IPS-NIHi11 (cell line): ENCODE data around the gene MAMLD1.

Experiments used
- DNase-seq: peaks from one replicate; pipeline ENCODE4 v3.0.0; 2012; ENCODE audit warnings: mixed read lengths, low spot score

The MAMLD1 gene

DNA sequence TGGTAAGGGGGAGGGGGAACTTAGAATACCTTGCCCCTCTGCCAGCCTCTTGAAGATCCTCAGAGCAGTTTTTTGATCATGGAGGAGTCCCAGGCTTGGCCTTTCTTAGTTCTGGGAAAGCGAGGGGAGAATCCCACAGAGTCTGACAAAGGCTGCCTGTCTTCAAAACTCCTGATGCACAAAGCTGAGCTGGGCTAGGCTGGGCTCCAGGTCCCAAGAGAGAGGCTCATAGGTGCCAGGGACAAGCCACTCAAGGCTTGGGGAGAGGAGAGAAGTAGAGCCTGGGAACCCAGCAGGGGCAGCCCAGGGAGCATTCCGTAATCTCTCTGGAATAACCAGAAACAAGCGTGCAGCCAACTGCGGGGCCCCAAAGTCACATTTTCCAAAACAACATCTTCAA lies 168.3 kb downstream of the MAMLD1 start:
- no peak for DNase-seq

DNA sequence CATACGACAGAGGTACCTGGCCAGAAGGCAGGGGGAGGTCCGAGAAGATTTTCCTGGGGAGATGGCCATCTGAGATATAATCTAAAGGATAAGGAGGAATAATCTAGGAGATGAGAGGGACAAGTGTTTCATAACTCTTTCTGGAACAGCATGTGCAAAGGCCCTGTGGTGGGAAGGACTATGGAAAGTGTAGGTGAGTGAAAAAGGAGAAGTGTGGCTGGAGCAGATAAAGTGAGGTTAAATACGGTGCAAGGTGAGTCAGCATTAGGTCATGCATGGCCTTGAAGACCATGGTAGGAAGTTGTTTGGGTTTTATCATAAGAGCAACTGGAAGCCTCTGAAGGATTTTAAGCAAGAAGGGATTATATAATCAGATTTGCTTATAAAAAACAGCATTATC lies 170.7 kb downstream of the MAMLD1 start:
- no peak for DNase-seq

DNA sequence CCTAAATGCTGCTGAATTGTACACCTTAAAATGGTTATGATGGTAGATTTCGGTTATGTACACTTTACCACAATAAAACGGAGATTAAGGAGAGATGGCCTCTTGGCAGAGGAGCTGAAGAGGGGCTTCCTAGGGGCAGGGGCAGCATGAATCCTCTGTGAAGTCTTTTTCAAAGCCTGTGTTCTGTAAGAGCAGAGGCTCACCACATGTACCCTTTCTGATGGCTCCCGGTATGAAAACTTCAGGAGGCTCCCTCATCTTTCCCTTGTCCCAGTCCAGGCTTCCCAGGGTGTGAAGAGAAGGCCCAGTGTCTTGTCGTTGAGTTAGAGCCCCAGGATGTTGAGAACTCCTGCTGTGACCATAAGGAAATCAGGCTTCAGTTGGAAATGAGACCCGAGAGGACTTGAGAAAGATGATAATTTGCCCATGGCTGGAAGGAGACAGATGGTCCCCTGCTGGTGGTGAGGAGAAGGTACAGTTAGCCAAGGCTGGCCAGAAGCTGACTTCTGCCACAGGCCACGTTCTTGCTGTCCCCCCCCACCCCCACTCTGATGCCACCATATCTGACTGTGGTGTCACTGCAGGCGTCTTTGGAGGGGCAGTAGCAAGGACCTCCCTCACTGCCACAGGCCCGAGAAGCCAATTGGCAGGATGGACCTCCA lies 173.5 kb downstream of the MAMLD1 start:
- no peak for DNase-seq

DNA sequence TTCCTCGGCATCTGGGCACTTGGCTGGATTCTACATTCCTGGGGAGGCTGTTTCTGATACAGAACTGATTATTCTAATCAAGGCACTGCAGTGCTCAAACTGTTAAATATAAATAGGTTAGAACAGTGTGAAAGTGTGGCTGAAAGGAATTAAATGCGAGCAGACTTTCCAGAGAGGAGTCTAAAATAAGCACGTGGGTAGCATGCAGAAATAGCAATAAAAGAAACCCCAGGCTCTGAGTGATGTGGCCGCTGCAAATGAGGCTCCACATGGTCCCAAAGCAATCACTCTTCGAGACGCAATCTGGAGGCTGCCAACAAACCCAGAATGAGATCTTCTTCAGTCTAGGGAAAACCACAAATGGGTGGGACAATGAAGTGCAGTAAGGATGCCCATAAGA lies 174.7 kb downstream of the MAMLD1 start:
- DNase-seq: no peak

DNA sequence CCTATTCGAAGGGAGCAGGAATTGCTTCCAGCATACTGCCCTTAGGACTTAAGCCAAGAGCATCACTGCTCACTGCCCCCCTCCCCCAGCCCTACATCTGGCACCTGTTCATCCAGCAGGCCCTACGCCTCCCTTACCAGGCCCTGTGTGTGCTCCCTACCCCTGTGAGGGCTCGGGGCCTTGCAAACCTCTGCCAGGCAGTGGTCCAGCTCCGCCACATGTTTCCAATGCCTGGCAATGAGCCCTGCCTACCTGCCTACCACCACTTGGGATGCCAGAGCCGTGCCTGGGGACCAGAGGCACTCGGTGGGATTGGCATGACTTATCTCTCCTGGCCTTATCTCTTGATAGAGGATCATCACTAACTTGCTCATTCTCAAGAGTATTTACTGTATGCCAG lies 177.8 kb downstream of the MAMLD1 start:
- no peak for DNase-seq

DNA sequence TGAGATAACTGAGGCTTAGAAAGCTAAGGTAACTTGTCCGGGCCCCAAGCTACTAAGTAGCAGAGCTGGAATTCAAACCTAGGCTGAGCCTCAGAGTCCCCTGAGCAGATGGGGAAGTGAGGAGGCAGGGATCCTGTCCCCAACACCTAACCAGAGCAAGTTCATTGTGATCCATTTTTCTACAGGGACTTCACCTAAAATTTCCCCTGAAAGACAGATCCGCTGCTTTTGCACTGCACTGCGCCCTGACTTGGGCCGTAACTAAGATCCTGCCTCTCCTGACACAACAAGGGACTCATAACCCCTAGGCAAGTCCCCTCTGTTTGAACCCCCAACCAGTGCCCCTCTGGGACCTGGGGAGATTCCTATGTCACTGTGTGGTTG lies 179.7 kb downstream of the MAMLD1 start:
- DNase-seq: no peak

DNA sequence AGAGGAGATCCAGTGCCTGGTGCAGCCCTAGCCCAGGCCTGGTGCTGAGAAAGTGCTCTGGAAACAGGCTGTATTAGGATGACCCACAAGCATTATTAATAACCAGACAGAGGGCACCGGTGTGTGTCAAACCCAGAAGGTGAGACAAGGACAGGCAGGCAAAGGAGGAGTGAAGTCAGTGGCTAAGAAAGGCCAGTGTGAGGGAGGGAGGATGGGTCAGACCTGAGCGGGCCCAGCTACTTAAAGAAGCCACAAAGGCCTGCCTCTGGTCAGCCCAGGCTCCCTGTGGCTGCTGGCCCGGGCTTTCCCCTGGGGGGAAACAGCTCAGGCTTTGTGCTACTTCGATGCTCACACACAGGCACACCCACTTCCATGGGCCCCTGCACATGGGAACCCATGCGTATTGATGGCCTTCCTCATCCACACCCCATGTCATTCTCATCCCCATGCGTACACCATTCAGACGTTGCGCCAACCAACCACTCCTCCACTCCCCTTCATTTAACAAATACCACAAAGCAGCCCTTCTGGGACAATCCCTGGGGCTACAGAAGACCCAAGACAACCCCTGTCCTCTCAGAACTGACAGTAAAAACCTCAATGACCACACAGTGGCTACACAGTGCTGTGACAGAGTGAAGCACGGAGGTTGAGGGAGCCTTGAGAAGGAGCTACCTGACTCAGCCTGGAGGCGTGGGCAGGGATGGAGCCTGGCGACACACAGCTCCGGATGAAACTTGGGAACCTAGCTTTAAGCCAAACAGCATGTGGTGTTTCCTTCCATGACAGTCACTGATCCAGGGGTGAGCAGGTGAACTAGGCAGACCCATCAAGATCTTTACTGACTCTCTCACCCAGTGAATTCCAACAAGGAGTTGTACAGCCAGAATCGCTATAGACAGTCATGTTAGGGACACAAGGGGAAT lies 180.4 kb downstream of the MAMLD1 start:
- no peak for DNase-seq

DNA sequence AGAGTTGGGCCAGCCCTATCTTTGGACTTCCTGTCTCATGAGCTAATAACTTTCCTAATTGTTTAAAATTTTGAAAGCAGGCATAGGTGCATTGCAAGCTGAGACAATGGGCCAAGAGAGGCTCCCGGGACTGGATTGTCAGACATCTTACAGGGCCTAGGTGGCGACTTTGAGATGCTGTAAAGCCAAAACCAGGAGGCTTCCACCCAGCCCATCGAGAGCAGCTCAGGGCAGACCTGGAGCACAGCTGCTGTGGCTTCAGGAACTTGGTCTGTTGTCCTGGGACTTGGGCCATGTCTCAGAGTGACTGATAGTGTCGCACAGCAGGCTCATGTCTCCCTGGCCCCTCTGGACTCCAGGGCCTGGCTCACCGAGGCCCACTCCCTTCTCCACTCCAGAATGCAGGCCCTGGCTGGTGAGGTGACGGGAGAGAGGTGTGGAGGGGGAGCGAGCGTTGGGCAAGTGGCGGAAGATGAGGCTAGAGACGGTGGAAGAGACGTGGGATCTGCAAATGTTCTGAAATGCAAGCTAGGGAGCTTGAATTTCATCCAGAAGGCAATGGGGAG lies 181.2 kb downstream of the MAMLD1 start:
- peak; percentile 36 for DNase-seq

DNA sequence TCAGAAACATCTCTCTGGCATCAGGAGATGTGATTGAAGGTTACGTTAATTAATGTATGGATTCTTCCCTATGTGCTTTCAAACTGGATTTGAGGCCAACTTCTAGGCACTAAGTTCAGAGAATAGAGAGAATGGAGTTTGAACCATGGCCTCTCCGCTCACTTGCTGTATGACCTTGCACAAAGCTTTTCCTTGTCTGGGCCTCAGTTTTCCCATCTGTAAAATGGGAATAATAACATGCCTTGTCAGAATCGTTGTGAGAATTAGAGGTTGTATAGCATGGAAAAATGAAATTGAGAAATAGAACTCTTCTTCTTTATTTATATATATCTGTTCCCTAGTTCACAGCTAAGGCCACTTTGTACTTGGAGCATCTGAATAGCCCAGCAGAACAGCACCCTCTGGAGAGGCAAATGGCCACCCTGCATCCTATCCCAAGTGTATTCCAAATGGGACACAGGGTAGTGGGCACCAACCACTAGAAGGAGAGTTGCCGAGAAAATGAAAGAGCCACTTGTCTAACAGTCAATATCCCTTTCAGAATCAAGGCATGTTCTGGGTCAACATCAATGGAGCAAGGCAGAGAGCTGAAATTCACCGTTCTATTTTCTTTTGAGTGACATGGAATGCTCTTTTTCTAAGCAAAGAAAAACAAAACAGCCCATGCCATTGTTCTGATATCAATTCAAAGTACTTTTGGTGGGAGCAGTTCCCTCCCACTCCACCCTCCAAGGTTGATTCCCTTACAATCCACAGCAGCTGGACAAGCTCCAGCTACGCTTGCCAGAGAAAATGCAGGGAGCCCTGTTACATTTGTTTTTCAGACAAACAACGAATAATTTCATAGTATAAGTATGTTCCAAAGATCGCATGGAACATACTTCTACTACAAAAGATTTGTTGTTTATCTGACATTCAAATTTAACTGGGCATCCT lies 182.0 kb downstream of the MAMLD1 start:
- no peak for DNase-seq

DNA sequence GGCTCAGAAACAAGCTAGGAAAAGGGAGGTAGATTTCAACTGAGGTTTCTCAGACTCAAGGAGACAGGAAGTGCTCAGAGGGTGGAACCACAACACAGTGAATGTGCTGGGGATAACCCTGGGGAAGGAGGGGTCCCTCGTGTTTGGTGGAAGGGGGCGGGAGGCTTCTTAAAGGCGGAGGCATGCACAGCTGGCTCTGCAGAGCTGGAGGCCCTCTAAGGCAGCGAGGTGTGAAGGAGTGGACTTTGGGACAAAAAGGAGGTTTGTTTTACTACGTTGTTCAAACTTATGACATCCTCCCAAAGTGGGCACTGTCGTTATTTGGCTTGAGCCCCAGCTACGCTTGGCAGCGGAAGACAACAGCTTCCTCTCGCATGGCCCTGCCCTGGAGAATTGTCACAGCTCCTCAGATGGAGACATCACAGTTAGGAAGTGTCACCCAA lies 183.6 kb downstream of the MAMLD1 start:
- no peak for DNase-seq

DNA sequence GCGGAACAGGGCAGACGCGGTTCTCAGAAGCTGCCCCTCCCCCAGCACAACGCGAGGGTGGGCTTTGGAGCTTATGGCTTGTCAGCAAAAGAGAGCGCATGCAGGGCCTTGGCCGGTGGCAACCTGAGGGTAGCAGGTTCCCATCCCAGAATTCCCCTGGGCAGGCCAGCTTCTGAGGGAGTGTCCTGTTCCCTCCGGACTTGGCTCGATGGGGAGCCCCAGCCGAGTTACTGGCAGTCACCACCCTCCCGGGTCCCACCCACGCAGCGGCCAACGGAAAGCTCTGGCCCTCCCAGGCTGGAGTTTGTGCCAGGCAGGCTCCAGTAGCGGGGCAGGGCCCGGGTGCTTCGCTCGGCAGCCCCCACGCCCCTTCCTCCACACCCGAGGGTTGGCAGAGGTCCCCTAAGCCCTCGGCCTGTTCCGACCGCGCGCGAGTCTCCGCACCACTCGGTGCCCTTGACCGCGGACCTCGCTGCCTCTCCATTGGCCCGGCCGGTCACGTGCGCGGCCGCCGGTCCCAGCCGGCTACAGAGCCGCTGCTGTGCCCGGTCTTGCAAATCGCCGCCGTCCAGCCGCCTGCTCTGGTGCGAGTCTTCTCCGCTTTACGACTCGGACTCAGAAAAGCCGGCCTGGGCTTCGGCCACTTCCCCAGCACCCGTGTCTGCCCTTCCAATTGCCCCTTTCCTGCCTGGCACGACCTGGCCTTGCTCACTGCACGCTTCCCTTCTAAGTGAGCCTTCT lies 184.4 kb downstream of the MAMLD1 start:
- DNase-seq: peak; percentile 73

DNA sequence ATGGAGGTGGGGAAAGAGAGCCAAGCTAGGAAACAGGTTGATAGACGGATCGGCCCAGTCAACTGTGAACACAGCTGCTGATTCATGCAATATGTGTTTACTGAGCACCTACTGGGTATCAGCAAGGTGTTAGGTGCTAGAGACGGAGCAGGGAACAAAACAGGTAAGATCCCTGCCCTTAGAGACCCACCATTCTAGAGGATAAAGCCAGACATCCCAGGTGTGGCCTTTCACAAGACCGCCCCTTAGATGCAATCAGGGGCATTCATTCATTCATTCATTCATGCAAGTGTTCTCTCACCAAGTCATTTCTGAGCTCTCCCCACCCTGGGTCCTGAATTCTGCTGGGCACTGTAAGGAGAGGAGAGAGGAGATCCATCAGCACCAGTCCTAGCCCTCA lies 185.1 kb downstream of the MAMLD1 start:
- DNase-seq: no peak

DNA sequence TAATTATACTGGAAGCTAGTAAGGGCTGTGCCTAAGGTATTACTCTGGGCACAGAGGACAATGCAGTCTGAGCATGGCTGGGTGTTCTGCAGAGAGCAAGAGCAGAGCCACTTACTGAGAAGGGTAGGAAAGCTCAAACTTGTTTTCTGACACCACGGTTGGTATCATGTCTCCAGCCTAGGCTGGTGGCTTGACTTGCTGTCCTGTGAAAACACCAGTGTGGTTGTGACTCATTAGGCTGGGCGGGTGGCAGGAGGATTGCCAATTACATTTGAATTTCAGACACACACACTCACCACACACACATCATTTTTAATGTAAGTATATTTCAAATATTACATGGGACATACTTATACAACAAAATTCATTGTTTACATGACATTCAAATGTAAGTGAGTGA lies 185.6 kb downstream of the MAMLD1 start:
- DNase-seq: no peak

DNA sequence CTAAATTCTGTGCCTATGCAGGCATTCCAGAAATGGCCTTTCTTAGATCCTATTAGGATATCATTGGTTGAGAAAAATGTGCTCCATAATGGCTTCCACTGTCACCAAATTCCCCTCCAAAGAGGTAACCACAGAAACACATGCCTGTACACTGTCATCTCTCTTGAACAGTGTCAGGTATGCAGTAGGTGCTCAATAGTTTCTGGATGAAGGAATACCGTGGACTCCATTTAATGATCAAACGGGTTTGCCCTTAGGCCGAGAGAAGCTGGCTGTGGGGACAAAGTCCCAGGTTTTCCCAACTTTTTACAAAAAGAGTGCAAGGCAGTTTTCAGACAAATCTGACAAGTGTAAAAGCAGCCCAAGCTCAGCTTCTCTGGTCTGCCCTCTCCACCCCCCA lies 188.8 kb downstream of the MAMLD1 start:
- no peak for DNase-seq

DNA sequence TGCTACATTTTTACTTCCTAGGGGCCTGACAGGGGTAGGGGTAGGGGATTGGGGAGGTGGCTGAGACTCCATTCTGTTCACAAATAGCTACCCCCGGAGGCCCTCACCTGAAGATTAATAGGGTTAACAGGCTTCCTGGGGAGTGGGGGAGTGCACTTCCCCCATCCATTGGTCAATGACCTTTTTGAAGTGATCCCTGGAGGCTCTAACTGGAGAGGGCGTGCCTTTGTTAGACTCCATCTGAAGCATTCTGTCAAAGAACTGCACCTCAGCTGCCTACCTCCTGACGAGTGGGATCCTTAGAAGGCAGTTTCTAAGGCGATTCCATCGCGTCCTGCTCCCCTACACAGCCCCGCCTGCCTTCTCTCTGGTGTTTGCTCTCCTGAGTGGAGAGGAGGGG lies 195.3 kb downstream of the MAMLD1 start:
- no peak for DNase-seq
